Measurements from ENCODE around the gene GPC3. TPM values are rescaled to one million over a fixed set of nuclear protein-coding genes. Genes with fewer than 3 reads are reported as not detected.

The GPC3 gene
- total RNA-seq, 5 donors from 2014 or later (not counting 1 experiment from before 2014, with no cell fraction given), result 0.72 to 1.5 (median 1.1) TPM

GRCh38 chrX:133587071-133587470 lies 398.3 kb downstream of the GPC3 start:
- WGBS (ENCODE audit: insufficient coverage), result no CpG with 5 or more reads among the region's 4 CpGs

DNA sequence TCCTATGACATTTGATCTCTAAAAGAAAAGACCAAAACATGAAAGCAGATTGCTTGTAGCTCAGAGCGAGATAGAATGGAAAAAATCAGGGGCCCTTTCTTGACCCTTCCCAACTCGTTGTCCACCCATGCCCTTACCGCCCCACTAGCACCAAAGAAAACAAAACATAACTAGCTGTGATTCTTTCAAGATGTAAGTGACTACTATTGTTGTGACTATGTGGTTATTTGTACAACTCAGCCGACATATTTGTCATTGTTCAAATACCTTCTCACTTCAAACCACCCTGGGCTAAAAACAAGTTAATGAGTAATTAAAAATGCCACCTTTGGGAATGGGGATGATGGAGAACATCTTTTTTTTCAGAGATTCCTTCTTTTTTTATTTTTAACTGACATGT lies 399.0 kb downstream of the GPC3 start:
- POLR2A ChIA-PET, result interaction anchor here in 1 of 2 donors (0.6 kb wide), 1 partner anchor 144 kb away, joined by 4 read pairs; no protein-coding TSS in a partner anchor
- Mint-ChIP-seq H3K27me3 (peaks cover 0 to 34% of the 10 kb centered on the region in 2 donors), H3K9me3 (no peaks in the 10 kb centered on the region), H3K4me3 (no peak overlapping the region), H3K36me3 (no peaks in the 10 kb centered on the region), H3K27ac (no peak overlapping the region), H3K4me1 (no peaks in the 10 kb centered on the region)
- Histone ChIP-seq H3K27ac (ENCODE audit: low read length) (no peak overlapping the region), H3K9me3 (no peaks in the 10 kb centered on the region), H3K36me3 (ENCODE audit: control insufficient read depth in 2 of 2, extremely low read depth in 1 of 2, insufficient read depth in 1 of 2, low read length in 1 of 2) (no peaks in the 10 kb centered on the region), H3K4me3 (ENCODE audit: control insufficient read depth in 1 of 2, extremely low read depth in 1 of 2, low read length in 1 of 2) (no peak overlapping the region), H3K27me3 (replicated peaks in 1 of 2; ENCODE audit: control insufficient read depth in 2 of 2, extremely low read depth in 1 of 2, insufficient read depth in 2 of 2, low read length in 1 of 2) (no peaks in the 10 kb centered on the region), H3K4me1 (ENCODE audit: control insufficient read depth in 1 of 2, extremely low read depth in 1 of 2, insufficient read depth in 2 of 2, low read length in 2 of 2) (no peaks in the 10 kb centered on the region)
- no peak for ATAC-seq (replicated peaks in 1 of 4)
- no peak for DNase-seq
- no CpG with 5 or more reads among the region's 4 CpGs for WGBS (ENCODE audit: insufficient coverage)
- CTCF ChIA-PET, result no interaction called here

More at GRCh38 chrX:133587071-133587470, 398.3 kb downstream of the GPC3 start:
- Mint-ChIP-seq H3K27ac (no peak overlapping the region), H3K36me3 (no peaks in the 10 kb centered on the region), H3K9me3 (no peaks in the 10 kb centered on the region), H3K27me3 (peaks cover 0 to 34% of the 10 kb centered on the region in 2 donors), H3K4me1 (no peaks in the 10 kb centered on the region), H3K4me3 (no peak overlapping the region)
- ATAC-seq (replicated peaks in 1 of 4) (no peak), DNase-seq (no peak)
- H3K4me3 ChIP-seq (ENCODE audit: control insufficient read depth in 1 of 2, extremely low read depth in 1 of 2, low read length in 1 of 2), result no peak overlapping the region
- H3K27me3 ChIP-seq (replicated peaks in 1 of 2; ENCODE audit: control insufficient read depth in 2 of 2, extremely low read depth in 1 of 2, insufficient read depth in 2 of 2, low read length in 1 of 2), result no peaks in the 10 kb centered on the region
- POLR2A ChIA-PET, result interaction anchor here in 1 of 2 donors (0.6 kb wide), 1 partner anchor 144 kb away, joined by 4 read pairs; no protein-coding TSS in a partner anchor
- no peaks in the 10 kb centered on the region for H3K36me3 ChIP-seq (ENCODE audit: control insufficient read depth in 2 of 2, extremely low read depth in 1 of 2, insufficient read depth in 1 of 2, low read length in 1 of 2)
- no peaks in the 10 kb centered on the region for H3K4me1 ChIP-seq (ENCODE audit: control insufficient read depth in 1 of 2, extremely low read depth in 1 of 2, insufficient read depth in 2 of 2, low read length in 2 of 2)
- H3K27ac ChIP-seq (ENCODE audit: low read length), result no peak overlapping the region
- no peaks in the 10 kb centered on the region for H3K9me3 ChIP-seq
- CTCF ChIA-PET, result no interaction called here

GRCh38 chrX:133583825-133584224 lies 401.6 kb downstream of the GPC3 start:
- Histone ChIP-seq H3K9me3 (no peaks in the 10 kb centered on the region), H3K27me3 (replicated peaks in 1 of 2; ENCODE audit: control insufficient read depth in 2 of 2, extremely low read depth in 1 of 2, insufficient read depth in 2 of 2, low read length in 1 of 2) (no peaks in the 10 kb centered on the region), H3K27ac (ENCODE audit: low read length) (no peak overlapping the region), H3K4me1 (ENCODE audit: control insufficient read depth in 1 of 2, extremely low read depth in 1 of 2, insufficient read depth in 2 of 2, low read length in 2 of 2) (no peaks in the 10 kb centered on the region), H3K36me3 (ENCODE audit: control insufficient read depth in 2 of 2, extremely low read depth in 1 of 2, insufficient read depth in 1 of 2, low read length in 1 of 2) (no peaks in the 10 kb centered on the region), H3K4me3 (ENCODE audit: control insufficient read depth in 1 of 2, extremely low read depth in 1 of 2, low read length in 1 of 2) (no peak overlapping the region)
- DNase-seq (no peak), ATAC-seq (replicated peaks in 1 of 4) (no peak)
- no peak overlapping the region for H3K4me3 Mint-ChIP-seq
- ChIA-PET POLR2A (interaction anchor here in 1 of 2 donors (0.6 kb wide), 1 partner anchor 32 kb away, joined by 3 read pairs; no protein-coding TSS in a partner anchor), CTCF (no interaction called here)
- H3K27ac Mint-ChIP-seq, result no peak overlapping the region
- WGBS (ENCODE audit: insufficient coverage), result no CpG with 5 or more reads among the region's 2 CpGs
- no peaks in the 10 kb centered on the region for H3K9me3 Mint-ChIP-seq
- H3K4me1 Mint-ChIP-seq, result no peaks in the 10 kb centered on the region
- H3K27me3 Mint-ChIP-seq, result peaks cover 0 to 33% of the 10 kb centered on the region in 2 donors
- H3K36me3 Mint-ChIP-seq, result no peaks in the 10 kb centered on the region

GRCh38 chrX:133580625-133581024 lies 404.8 kb downstream of the GPC3 start:
- no peaks in the 10 kb centered on the region for H3K4me1 Mint-ChIP-seq
- no peaks in the 10 kb centered on the region for H3K36me3 ChIP-seq (ENCODE audit: control insufficient read depth in 2 of 2, extremely low read depth in 1 of 2, insufficient read depth in 1 of 2, low read length in 1 of 2)
- H3K4me3 Mint-ChIP-seq, result no peak overlapping the region
- no peaks in the 10 kb centered on the region for H3K27me3 ChIP-seq (replicated peaks in 1 of 2; ENCODE audit: control insufficient read depth in 2 of 2, extremely low read depth in 1 of 2, insufficient read depth in 2 of 2, low read length in 1 of 2)
- H3K4me3 ChIP-seq (ENCODE audit: control insufficient read depth in 1 of 2, extremely low read depth in 1 of 2, low read length in 1 of 2), result no peak overlapping the region
- no peak for DNase-seq
- H3K9me3 ChIP-seq, result no peaks in the 10 kb centered on the region
- POLR2A ChIA-PET, result no interaction called here
- no peaks in the 10 kb centered on the region for H3K4me1 ChIP-seq (ENCODE audit: control insufficient read depth in 1 of 2, extremely low read depth in 1 of 2, insufficient read depth in 2 of 2, low read length in 2 of 2)
- no peak overlapping the region for H3K27ac ChIP-seq (ENCODE audit: low read length)
- no peak overlapping the region for H3K27ac Mint-ChIP-seq
- peaks cover 0 to 32% of the 10 kb centered on the region in 2 donors for H3K27me3 Mint-ChIP-seq
- CTCF ChIA-PET, result no interaction called here
- ATAC-seq (replicated peaks in 1 of 4), result no peak
- WGBS (ENCODE audit: insufficient coverage), result 80% methylated on average over 1 of the region's 3 CpGs
- no peaks in the 10 kb centered on the region for H3K9me3 Mint-ChIP-seq
- no peaks in the 10 kb centered on the region for H3K36me3 Mint-ChIP-seq

- ATAC-seq (replicated peaks in 1 of 4), result no peak
- no CpG with 5 or more reads among the region's 6 CpGs for WGBS (ENCODE audit: insufficient coverage)
Measured at GRCh38 chrX:133579631-133580030, 405.8 kb downstream of the GPC3 start.

GRCh38 chrX:133576876-133577275 lies 408.5 kb downstream of the GPC3 start:
- ATAC-seq (replicated peaks in 1 of 4), result no peak
- H3K27me3 ChIP-seq (replicated peaks in 1 of 2; ENCODE audit: control insufficient read depth in 2 of 2, extremely low read depth in 1 of 2, insufficient read depth in 2 of 2, low read length in 1 of 2), result no peaks in the 10 kb centered on the region
- Mint-ChIP-seq H3K4me1 (no peaks in the 10 kb centered on the region), H3K27me3 (peaks cover 0 to 12% of the 10 kb centered on the region in 2 donors), H3K4me3 (no peak overlapping the region), H3K27ac (no peak overlapping the region), H3K36me3 (no peaks in the 10 kb centered on the region), H3K9me3 (peaks cover 0 to 7% (median 4%) of the 10 kb centered on the region in 3 donors)
- no peaks in the 10 kb centered on the region for H3K9me3 ChIP-seq
- no peaks in the 10 kb centered on the region for H3K36me3 ChIP-seq (ENCODE audit: control insufficient read depth in 2 of 2, extremely low read depth in 1 of 2, insufficient read depth in 1 of 2, low read length in 1 of 2)
- no peak overlapping the region for H3K4me3 ChIP-seq (ENCODE audit: control insufficient read depth in 1 of 2, extremely low read depth in 1 of 2, low read length in 1 of 2)
- H3K27ac ChIP-seq (ENCODE audit: low read length), result no peak overlapping the region
- ChIA-PET POLR2A (no interaction called here), CTCF (no interaction called here)
- no peak for DNase-seq
- no peaks in the 10 kb centered on the region for H3K4me1 ChIP-seq (ENCODE audit: control insufficient read depth in 1 of 2, extremely low read depth in 1 of 2, insufficient read depth in 2 of 2, low read length in 2 of 2)
- 92% methylated on average over 2 of the region's 3 CpGs for WGBS (ENCODE audit: insufficient coverage)

More at GRCh38 chrX:133579631-133580030, 405.8 kb downstream of the GPC3 start:
- POLR2A ChIA-PET, result no interaction called here
- no peaks in the 10 kb centered on the region for H3K9me3 Mint-ChIP-seq
- no peak overlapping the region for H3K4me3 ChIP-seq (ENCODE audit: control insufficient read depth in 1 of 2, extremely low read depth in 1 of 2, low read length in 1 of 2)
- CTCF ChIA-PET, result no interaction called here
- no peaks in the 10 kb centered on the region for H3K36me3 ChIP-seq (ENCODE audit: control insufficient read depth in 2 of 2, extremely low read depth in 1 of 2, insufficient read depth in 1 of 2, low read length in 1 of 2)
- no peaks in the 10 kb centered on the region for H3K4me1 Mint-ChIP-seq
- H3K27me3 ChIP-seq (replicated peaks in 1 of 2; ENCODE audit: control insufficient read depth in 2 of 2, extremely low read depth in 1 of 2, insufficient read depth in 2 of 2, low read length in 1 of 2), result no peaks in the 10 kb centered on the region
- H3K4me1 ChIP-seq (ENCODE audit: control insufficient read depth in 1 of 2, extremely low read depth in 1 of 2, insufficient read depth in 2 of 2, low read length in 2 of 2), result no peaks in the 10 kb centered on the region
- no peak for DNase-seq
- H3K27ac Mint-ChIP-seq, result no peak overlapping the region
- no peaks in the 10 kb centered on the region for H3K36me3 Mint-ChIP-seq
- peaks cover 0 to 26% of the 10 kb centered on the region in 2 donors for H3K27me3 Mint-ChIP-seq
- no peaks in the 10 kb centered on the region for H3K9me3 ChIP-seq
- no peak overlapping the region for H3K27ac ChIP-seq (ENCODE audit: low read length)
- no peak overlapping the region for H3K4me3 Mint-ChIP-seq
